ENCODE data around the gene C19orf53. TPM values are rescaled to one million over a fixed set of nuclear protein-coding genes. Genes with fewer than 3 reads are reported as not detected.

C19orf53 gene
- total and polyA plus RNA-seq, 9 of the 15 experiments (the other 6 are each of a cell fraction or from before 2014, with no cell fraction given) = 98.5 to 441 (median 164) TPM

DNA sequence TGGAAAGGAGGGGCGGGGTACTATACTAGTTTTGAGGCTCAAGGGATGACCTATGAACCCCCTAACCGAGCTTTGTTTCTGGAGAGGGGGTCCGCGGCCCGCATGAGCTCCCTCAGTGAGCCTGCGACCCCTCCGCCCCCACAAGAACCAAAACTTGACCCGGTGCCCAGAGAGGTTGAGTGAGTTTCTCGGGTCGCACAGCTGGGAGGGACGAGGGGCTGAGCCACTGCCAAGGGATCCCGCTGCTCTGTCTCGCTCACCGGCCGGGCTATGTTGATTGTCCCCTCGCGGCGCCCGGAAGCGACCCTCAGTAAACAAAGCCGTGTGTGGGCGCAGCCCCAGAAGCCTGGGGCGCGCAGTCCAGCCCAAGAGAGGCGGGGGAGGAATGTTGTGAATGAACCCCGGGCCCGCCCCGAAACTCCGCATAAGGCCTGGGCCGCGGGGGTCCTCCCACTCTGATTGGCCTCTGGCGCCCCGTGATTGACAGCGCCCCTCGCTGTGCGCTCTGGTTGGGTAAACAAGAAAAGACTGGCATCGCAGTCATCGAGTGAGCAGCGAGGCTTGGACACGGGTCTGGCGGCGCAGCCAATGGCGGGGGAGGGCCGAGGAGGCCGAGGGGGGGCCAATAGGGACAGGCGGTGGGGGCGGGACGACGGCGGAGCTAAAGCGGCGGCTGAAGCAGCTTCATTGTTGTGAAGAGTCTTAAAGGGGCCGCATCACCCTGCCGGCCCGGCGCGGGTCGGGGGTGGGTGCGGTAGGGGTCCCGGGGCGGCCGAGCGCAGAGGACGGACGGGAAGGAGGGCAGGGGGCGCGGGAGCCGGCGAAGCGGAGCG, 20.7 kb downstream of the C19orf53 start, which contains the start of gene ZSWIM4 (continued):
- TF ChIP-seq ARNT (IDR thresholded peaks at IDR 0.05) = no peak
- peak; percentile 56; the same call in 1 of the 2 replicates for TF ChIP-seq CC2D1A (IDR thresholded peaks at IDR 0.05)
- TF ChIP-seq POLR2A (conservative IDR thresholded peaks at IDR 0.05) = peak; percentile 68
- peak; percentile 100 for TF ChIP-seq BCOR (IDR thresholded peaks at IDR 0.05)
- TF ChIP-seq POLR2B (IDR thresholded peaks at IDR 0.05; ENCODE audit: low read depth, partially characterized antibody) = peak; percentile 52
- peak; percentile 99 for TF ChIP-seq HDAC2 (IDR thresholded peaks at IDR 0.05)
- peak; percentile 45; the same call in 1 of the 2 replicates for TF ChIP-seq ZNF263 (CRISPR knock-in tag; IDR thresholded peaks at IDR 0.05; ENCODE audit: borderline replicate concordance)
- peak in 1 of 2 experiments; percentile 90; a peak in 2 of 4 replicates for TF ChIP-seq TEAD1 (CRISPR knock-in tag; IDR thresholded peaks at IDR 0.05)
- TF ChIP-seq PPARD (CRISPR knock-in tag; IDR thresholded peaks at IDR 0.05) = no peak
- peak; percentile 85 for TF ChIP-seq POLR2G (IDR thresholded peaks at IDR 0.05; ENCODE audit: low read depth, low read length)
- TF ChIP-seq CHD4 (IDR thresholded peaks at IDR 0.05; ENCODE audit: insufficient read depth, insufficient replicate concordance, low read depth, low read length, poor library complexity, severe bottlenecking) = peak; percentile 93
- TF ChIP-seq SRSF3 (IDR thresholded peaks at IDR 0.05; ENCODE audit: insufficient read depth, low read length) = no peak
- TF ChIP-seq RB1 (IDR thresholded peaks at IDR 0.05; ENCODE audit: low read depth) = peak; percentile 35; the same call in 1 of the 2 replicates
- TF ChIP-seq, protein P1, sequence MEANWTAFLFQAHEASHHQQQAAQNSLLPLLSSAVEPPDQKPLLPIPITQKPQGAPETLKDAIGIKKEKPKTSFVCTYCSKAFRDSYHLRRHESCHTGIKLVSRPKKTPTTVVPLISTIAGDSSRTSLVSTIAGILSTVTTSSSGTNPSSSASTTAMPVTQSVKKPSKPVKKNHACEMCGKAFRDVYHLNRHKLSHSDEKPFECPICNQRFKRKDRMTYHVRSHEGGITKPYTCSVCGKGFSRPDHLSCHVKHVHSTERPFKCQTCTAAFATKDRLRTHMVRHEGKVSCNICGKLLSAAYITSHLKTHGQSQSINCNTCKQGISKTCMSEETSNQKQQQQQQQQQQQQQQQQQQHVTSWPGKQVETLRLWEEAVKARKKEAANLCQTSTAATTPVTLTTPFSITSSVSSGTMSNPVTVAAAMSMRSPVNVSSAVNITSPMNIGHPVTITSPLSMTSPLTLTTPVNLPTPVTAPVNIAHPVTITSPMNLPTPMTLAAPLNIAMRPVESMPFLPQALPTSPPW (CRISPR knock-in tag; IDR thresholded peaks at IDR 0.05) = peak; percentile 98
- no peak for TF ChIP-seq MCM3 (IDR thresholded peaks at IDR 0.05)
- peak; percentile 33 for TF ChIP-seq FIP1L1 (IDR thresholded peaks at IDR 0.05; ENCODE audit: low read depth, low read length, poor library complexity, severe bottlenecking)
- no peak for TF ChIP-seq MED1 (CRISPR knock-in tag; IDR thresholded peaks at IDR 0.05; ENCODE audit: borderline replicate concordance)
- peak; percentile 80 to 96; a peak in 3 of 4 replicates for TF ChIP-seq SRF (CRISPR knock-in tag; IDR thresholded peaks at IDR 0.05)
- TF ChIP-seq EGR1 (conservative IDR thresholded peaks at IDR 0.05) = peak; percentile 90
- no peak for TF ChIP-seq HNRNPH1 (optimal IDR thresholded peaks at IDR 0.05; ENCODE audit: low read depth, low read length)
- TF ChIP-seq, protein P2, sequence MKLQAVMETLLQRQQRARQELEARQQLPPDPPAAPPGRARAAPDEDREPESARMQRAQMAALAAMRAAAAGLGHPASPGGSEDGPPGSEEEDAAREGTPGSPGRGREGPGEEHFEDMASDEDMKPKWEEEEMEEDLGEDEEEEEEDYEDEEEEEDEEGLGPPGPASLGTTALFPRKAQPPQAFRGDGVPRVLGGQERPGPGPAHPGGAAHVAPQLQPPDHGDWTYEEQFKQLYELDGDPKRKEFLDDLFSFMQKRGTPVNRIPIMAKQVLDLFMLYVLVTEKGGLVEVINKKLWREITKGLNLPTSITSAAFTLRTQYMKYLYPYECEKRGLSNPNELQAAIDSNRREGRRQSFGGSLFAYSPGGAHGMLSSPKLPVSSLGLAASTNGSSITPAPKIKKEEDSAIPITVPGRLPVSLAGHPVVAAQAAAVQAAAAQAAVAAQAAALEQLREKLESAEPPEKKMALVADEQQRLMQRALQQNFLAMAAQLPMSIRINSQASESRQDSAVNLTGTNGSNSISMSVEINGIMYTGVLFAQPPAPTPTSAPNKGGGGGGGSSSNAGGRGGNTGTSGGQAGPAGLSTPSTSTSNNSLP (IDR thresholded peaks at IDR 0.05; ENCODE audit: borderline replicate concordance, low read depth, low read length) = peak; percentile 83; the same call in 1 of the 2 replicates
- TF ChIP-seq, protein P3, sequence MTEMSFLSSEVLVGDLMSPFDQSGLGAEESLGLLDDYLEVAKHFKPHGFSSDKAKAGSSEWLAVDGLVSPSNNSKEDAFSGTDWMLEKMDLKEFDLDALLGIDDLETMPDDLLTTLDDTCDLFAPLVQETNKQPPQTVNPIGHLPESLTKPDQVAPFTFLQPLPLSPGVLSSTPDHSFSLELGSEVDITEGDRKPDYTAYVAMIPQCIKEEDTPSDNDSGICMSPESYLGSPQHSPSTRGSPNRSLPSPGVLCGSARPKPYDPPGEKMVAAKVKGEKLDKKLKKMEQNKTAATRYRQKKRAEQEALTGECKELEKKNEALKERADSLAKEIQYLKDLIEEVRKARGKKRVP (CRISPR knock-in tag; IDR thresholded peaks at IDR 0.05) = 0 out of 2 replicates have a peak, but pooled peaks have one; percentile 14
- no peak for TF ChIP-seq DDX20 (tag; IDR thresholded peaks at IDR 0.05; ENCODE audit: low read depth)
- peak; percentile 46 for TF ChIP-seq PHF20 (IDR thresholded peaks at IDR 0.05; ENCODE audit: partially characterized antibody)

Measured in K562 (cell line).